ENCODE data around the gene UBE3D. TPM values are rescaled to one million over a fixed set of nuclear protein-coding genes. Genes with fewer than 3 reads are reported as not detected.
A peak's percentile ranks its signal among the peaks of the same experiment; 100 is the strongest.

UBE3D gene
- total and polyA plus RNA-seq, 2 of the 4 experiments (the other 2 are of a cell fraction) = 3.2 to 6.3 TPM

- dilution Hi-C loops (cut with HindIII; ENCODE audit: low sequenced_read_pairs, unreplicated experiment) = no loop called here
Observed at GRCh38 chr6:82878812-82879211, 186.8 kb downstream of the UBE3D start.

More at GRCh38 chr6:82878812-82879211, 186.8 kb downstream of the UBE3D start:
- Histone ChIP-seq H3K4me3 (ENCODE audit: insufficient read depth, low read depth, low read length) (no peak overlapping the region), H2BK5ac (ENCODE audit: low read depth, low read length, poor library complexity, severe bottlenecking) (no peak overlapping the region), H3K27me3 (ENCODE audit: control insufficient read depth, insufficient read depth, low read length) (no peaks in the 10 kb centered on the region; the same call in 1 of the 2 replicates), H3K9me3 (ENCODE audit: control insufficient read depth, insufficient read depth, low read length) (no peaks in the 10 kb centered on the region), H3K14ac (replicated peaks; ENCODE audit: low read depth, low read length) (0 out of 2 replicates have a peak overlapping the region, but pooled peaks have one; percentile 16), H3K18ac (ENCODE audit: low read depth, low read length) (no peak overlapping the region), H2BK120ac (ENCODE audit: low read depth, low read length) (no peak overlapping the region), H4K20me1 (ENCODE audit: insufficient read depth, low read length) (no peaks in the 10 kb centered on the region), H3K9ac (ENCODE audit: low read depth, low read length) (no peak overlapping the region), H3K9me1 (ENCODE audit: insufficient read depth, low read length) (no peaks in the 10 kb centered on the region), H4K8ac (ENCODE audit: low read depth in 2 of 2, low read length in 2 of 2) (no peak overlapping the region), H2AK9ac (replicated peaks; ENCODE audit: low read depth, low read length, poor library complexity) (no peak overlapping the region), H3K23ac (ENCODE audit: low read depth, low read length) (no peak overlapping the region), H4K5ac (ENCODE audit: low read depth, low read length) (no peak overlapping the region), H2BK20ac (ENCODE audit: low read depth, low read length) (no peak overlapping the region), H3K4me2 (ENCODE audit: low read depth, low read length) (no peak overlapping the region), H2AFZ (replicated peaks; ENCODE audit: low read length, poor library complexity) (no peak overlapping the region), H2BK15ac (ENCODE audit: low read depth, low read length) (no peak overlapping the region), H3K4ac (ENCODE audit: low read depth, low read length) (no peak overlapping the region), H3K27ac (ENCODE audit: insufficient read depth, low read length) (no peak overlapping the region), H3K4me1 (ENCODE audit: control insufficient read depth, insufficient read depth, low read length) (peaks cover 2% of the 10 kb centered on the region; the same call in 1 of the 2 replicates), H3K36me3 (ENCODE audit: control insufficient read depth, insufficient read depth, low read length) (no peaks in the 10 kb centered on the region), H3K56ac (ENCODE audit: extremely low read depth, insufficient read depth, low read length) (no peak overlapping the region), H2AK5ac (ENCODE audit: low read depth, low read length) (no peak overlapping the region), H4K91ac (ENCODE audit: insufficient read depth, low read depth, low read length) (no peak overlapping the region), H3K79me1 (ENCODE audit: low read depth in 1 of 2, low read length in 2 of 2) (no peaks in the 10 kb centered on the region)
- no TSS peak for BruUV-seq (replicated peaks)
- ChIA-PET POLR2A (ENCODE audit: unreplicated experiment) (no interaction called here), CTCF (no interaction called here)
- DNase-seq = peak; percentile 76
- ATAC-seq (ENCODE audit: low read depth) = peak; percentile 29
- WGBS, 2 experiments (ENCODE audit: extremely low coverage in 2 of 2, insufficient read length in 1 of 2) = no CpG with 5 or more reads among the region's 3 CpGs
- TF ChIP-seq BHLHE40 (IDR thresholded peaks at IDR 0.05; ENCODE audit: low read depth, low read length) = peak; percentile 90
- TF ChIP-seq MXI1 (IDR thresholded peaks at IDR 0.05; ENCODE audit: borderline replicate concordance, low read depth, low read length) = no peak
- in situ Hi-C loops (cut with MboI; ENCODE audit: low sequenced_read_pairs) (no loop called here), intact Hi-C loops (cut with micrococcal nuclease) (no loop called here)

Measured in IMR-90 (cell line).